Adipose tissue (tissue), 3 donors: ENCODE results near the gene DNAH10. TPM values are rescaled to one million over a fixed set of nuclear protein-coding genes. Genes with fewer than 3 reads are reported as not detected.
"Not testable (repeated sequence)": the region's sequence is repeated elsewhere in the genome, so short reads cannot be mapped to it uniquely, and the experiment has no call there.

Experiments used
- H3K27ac ChIP-seq: one replicate; pipeline ENCODE4 v1.5.1; 2013; ENCODE audit warnings: low read depth, low read length
- WGBS, 3 donors: extraction: QIAGEN DNeasy Blood & Tissue Kit; methylation state at CpG; one replicate each; pipeline ENCODE4 v1.1.7; 2013; 5-methylcytosine and 5-hydroxymethylcytosine counted together
- polyA plus RNA-seq, 3 donors: library from polyadenylated mRNA; stranded (reverse); fragments of 200-250 nt; gene quantifications; one replicate each; pipeline ENCODE4 v1.2.3, GENCODE V29; 2013
- donor health status: healthy with polysubstance abuse.
- donor health status: Bipolar disorder and iron deficiency.
- donor health status: healthy.

The DNAH10 gene
- polyA plus RNA-seq, 3 donors, result 0.24 to 0.67 (median 0.26) TPM

DNA sequence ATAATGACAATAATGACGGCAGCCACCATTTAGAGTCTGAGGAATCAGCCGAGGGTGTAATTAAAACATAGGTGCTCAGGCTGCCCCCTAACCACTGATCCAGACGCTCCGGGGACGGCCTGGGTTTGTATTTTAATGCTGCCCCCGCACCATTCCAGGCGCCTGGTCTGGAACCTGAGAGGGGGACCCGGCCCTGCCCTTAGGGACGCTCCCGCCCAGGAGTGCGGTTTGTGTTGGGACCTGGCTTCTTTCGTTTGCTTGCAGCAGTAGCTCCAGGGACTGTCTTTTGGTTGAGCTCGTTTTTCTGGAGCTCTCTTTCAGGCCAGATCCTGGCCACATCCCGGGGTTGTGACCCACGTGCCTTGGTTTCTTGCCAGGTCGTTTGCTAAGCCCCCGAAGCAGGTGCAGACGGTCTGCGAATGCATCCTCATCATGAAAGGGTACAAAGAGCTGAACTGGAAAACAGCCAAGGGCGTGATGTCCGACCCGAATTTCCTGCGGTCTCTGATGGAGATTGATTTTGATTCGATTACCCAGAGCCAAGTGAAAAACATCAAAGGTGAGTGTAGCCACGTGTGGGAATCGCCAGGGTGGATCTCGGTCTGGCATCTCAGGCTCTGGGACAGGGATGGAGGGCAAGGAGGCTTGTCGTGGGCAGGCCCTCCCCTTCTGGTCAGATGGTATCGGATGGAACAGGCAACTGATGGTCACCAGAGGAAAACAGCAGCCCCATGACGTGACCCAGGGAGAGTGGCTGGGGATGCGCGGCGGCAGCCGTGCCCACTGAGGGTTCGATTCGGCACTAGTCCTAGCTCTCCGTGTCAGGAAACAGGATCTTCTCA is 147.0 kb downstream of the DNAH10 start:
- no peak overlapping the region for H3K27ac ChIP-seq
- WGBS, 3 donors, result 55 to 74% (median 73%) methylated on average over 37 of the region's 37 CpGs

GRCh38 chr12:123910057-123910456 is 148.0 kb downstream of the DNAH10 start:
- H3K27ac ChIP-seq, result no peak overlapping the region
- 88 to 96% (median 94%) methylated on average over 8 of the region's 8 CpGs for WGBS, 3 donors

GRCh38 chr12:123910761-123911193 is 148.7 kb downstream of the DNAH10 start:
- H3K27ac ChIP-seq, result no peak overlapping the region
- WGBS, 3 donors, result 64 to 73% (median 65%) methylated on average over 5 of the region's 5 CpGs

DNA sequence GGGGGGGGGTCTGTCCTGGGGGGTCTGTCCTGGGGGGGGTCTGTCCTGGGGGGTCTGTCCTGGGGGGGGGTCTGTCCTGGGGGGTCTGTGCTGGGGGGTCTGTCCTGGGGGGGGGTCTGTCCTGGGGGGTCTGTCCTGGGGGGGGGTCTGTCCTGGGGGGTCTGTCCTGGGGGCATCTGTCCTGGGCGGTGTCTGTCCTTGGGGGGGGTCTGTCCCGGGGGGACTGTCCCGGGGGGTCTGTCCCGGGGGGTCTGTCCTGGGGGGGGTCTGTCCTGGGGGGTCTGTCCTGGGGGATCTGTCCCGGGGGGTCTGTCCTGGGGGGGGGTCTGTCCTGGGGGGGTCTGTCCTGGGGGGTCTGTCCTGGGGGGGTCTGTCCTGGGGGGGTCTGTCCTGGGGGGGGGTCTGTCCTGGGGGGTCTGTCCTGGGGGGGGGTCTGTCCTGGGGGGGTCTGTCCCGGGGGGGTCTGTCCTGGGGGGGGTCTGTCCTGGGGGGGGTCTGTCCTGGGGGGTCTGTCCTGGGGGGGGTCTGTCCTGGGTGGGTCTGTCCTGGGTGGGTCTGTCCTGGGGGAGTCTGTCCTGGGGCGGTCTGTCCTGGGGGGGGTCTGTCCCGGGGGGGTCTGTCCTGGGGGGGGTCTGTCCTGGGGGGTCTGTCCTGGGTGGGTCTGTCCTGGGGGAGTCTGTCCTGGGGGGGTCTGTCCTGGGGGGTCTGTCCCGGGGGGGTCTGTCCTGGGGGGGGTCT is 149.7 kb downstream of the DNAH10 start:
- H3K27ac ChIP-seq, result not testable (repeated sequence)
- 73 to 81% (median 76%) methylated on average over 4 to 7 of the region's 9 CpGs for WGBS, 3 donors

- WGBS, 3 donors, result 73 to 77% (median 74%) methylated on average over 24 to 25 of the region's 25 CpGs
These were observed 150.6 kb downstream of the DNAH10 start for GRCh38 chr12:123912415-123913380.

DNA sequence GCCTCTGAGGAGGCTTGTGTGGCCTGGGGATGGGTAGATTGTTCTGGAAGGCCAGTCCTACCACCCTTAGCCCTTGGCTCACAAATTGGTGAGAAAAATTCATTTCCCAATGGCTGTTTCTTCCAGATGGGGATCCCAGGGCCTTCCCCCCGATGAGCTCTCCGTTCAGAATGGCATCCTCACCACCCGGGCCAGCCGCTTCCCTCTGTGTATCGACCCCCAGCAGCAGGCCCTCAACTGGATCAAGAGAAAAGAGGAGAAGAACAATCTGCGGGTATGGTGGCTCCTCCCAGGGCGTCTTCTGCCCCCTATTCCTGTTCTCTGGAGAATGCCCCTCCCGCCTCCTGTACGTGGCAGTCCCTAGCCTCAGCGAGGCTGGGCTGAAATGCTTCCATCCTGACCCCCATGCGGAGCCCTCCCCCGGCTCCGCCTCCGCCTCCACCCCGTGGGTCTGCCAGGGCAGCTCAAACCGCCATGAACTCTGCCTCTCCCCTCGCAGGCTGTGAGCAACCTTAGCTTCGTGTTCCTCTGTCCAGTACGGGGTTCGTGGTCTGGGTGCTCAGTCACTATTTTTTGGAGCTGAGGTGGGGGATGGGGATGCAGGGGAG is 152.7 kb downstream of the DNAH10 start:
- H3K27ac ChIP-seq, result no peak overlapping the region
- 67 to 70% (median 70%) methylated on average over 20 of the region's 20 CpGs for WGBS, 3 donors

More at GRCh38 chr12:123912415-123913380, 150.6 kb downstream of the DNAH10 start:
- H3K27ac ChIP-seq, result no peak overlapping the region

DNA sequence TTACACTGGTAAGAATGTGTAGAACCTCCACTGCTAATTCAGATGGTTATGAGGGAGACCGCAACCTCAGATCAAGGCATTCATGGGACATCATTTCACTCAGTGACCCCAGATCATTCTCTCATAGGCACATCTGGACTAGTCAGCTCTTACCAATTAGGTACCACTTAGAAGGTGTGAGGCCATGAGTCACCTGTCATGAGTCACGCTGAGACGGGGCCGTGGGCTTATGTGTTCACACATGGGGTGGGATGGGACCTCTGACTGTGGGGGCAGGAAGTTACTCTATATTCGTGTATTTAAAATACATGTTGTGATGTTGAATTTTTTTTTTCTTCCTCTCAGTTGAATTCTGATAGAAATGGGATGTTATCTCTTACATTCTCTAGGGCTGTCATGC is 154.6 kb downstream of the DNAH10 start:
- 73 to 84% (median 76%) methylated on average over 5 of the region's 5 CpGs for WGBS, 3 donors
- no peak overlapping the region for H3K27ac ChIP-seq

DNA sequence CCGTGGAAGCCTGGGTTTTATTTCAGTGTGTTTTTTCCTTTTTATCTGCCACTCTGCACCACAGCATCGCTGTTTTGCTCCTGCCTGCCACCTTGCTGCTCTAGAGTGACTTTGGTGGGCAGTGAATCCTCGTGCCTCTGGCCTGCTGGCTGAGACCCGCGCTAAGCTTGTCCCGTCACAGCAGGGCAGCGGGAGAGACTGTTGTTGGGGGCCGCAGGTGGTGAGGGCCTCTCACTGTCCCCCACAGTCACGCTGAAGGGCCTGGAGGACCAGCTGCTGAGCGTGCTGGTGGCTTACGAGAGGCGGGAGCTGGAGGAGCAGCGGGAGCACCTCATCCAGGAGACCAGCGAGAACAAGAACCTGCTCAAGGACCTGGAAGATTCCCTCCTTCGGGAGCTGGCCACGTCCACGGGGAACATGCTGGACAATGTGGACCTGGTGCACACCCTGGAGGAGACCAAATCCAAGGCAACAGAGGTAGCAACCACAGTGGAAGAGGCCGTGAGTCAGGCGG is 155.3 kb downstream of the DNAH10 start:
- 85 to 93% (median 92%) methylated on average over 19 of the region's 19 CpGs for WGBS, 3 donors

DNA sequence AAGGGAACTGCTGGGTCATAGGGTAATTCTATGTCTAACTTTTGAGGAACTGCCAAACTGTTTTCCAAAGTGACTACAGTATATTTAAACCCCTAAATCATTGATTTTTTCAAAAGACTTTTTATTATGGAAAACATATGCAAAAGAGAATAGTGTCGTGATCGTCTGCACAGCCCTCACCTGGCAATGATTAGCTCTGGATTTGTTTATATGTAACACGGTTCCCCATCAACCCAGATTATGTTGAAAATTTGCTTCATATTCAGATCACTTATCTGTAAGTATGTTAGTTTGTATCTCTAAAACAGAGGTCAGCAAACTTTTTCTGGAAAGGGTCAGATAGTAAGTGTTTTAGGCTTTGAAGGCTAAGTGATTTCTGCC is 157.9 kb downstream of the DNAH10 start:
- WGBS, 3 donors, result 67 to 77% (median 72%) methylated on average over 3 of the region's 3 CpGs
- no peak overlapping the region for H3K27ac ChIP-seq

More for the DNA sequence above, 155.3 kb downstream of the DNAH10 start:
- H3K27ac ChIP-seq, result no peak overlapping the region

GRCh38 chr12:123923038-123923437 is 160.9 kb downstream of the DNAH10 start:
- H3K27ac ChIP-seq, result no peak overlapping the region
- 88 to 94% (median 91%) methylated on average over 2 of the region's 2 CpGs for WGBS, 3 donors

DNA sequence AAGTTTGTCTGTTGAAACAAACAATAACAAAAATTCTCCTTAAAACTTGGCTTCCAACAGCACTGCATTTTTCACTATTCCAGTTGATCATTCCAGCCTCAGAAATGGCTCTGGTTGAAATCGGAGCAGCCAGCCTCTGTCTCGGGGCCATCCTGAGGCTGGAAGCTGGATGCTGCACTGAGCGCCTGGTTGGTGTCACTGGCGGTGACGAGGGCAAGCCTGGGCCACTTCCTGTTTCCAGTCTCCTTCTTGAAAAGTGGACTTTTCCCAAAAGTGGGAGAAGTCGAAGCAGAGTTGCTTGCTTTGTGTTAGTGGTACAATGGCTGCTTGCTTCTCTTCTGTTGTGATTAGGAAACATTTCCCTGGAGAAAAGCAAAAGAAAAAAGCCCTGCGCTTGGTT is 161.8 kb downstream of the DNAH10 start:
- no peak overlapping the region for H3K27ac ChIP-seq
- 61 to 78% (median 69%) methylated on average over 7 of the region's 7 CpGs for WGBS, 3 donors

- 90 to 97% (median 95%) methylated on average over 4 of the region's 4 CpGs for WGBS, 3 donors
- H3K27ac ChIP-seq, result no peak overlapping the region
These were observed 162.4 kb downstream of the DNAH10 start for GRCh38 chr12:123924539-123924938.

- no peak overlapping the region for H3K27ac ChIP-seq
- 74 to 80% (median 79%) methylated on average over 15 of the region's 15 CpGs for WGBS, 3 donors
These were observed 166.3 kb downstream of the DNAH10 start for GRCh38 chr12:123928274-123928865.

- H3K27ac ChIP-seq, result no peak overlapping the region
- WGBS, 3 donors, result 74 to 82% (median 75%) methylated on average over 7 of the region's 7 CpGs
These were observed 166.8 kb downstream of the DNAH10 start for GRCh38 chr12:123928897-123929296.

- WGBS, 3 donors, result 88 to 91% (median 90%) methylated on average over 9 of the region's 9 CpGs
- no peak overlapping the region for H3K27ac ChIP-seq
These were observed 168.0 kb downstream of the DNAH10 start for GRCh38 chr12:123929946-123930583.

- 88 to 90% (median 89%) methylated on average over 14 of the region's 14 CpGs for WGBS, 3 donors
- no peak overlapping the region for H3K27ac ChIP-seq
These were observed 169.7 kb downstream of the DNAH10 start for GRCh38 chr12:123931686-123932321.

DNA sequence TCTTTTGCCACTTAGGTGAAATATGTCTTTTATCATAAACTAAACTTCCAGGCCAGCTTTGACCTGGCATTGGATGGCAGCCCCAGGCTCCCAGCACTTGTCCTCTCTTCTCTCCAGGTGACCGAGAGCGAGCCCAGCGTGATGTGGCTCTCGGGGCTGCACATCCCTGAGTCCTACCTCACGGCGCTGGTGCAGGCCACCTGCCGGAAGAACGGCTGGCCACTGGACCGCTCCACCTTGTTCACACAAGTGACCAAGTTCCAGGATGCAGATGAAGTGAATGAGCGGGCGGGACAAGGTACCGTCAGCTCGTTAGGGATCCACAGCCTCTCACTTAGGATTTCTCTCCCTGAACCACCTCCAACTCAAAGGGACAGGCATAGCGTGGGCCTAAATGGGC is 171.1 kb downstream of the DNAH10 start:
- 90 to 95% (median 93%) methylated on average over 14 of the region's 14 CpGs for WGBS, 3 donors
- no peak overlapping the region for H3K27ac ChIP-seq
